Neural progenitor cell (in vitro differentiated cells): ENCODE measurements around the gene FHAD1. TPM values are rescaled to one million over a fixed set of nuclear protein-coding genes. Genes with fewer than 3 reads are reported as not detected.
A peak's percentile ranks its signal among the peaks of the same experiment; 100 is the strongest.

Source experiments
- DNase-seq: peaks from one replicate; pipeline ENCODE4 v3.0.0-alpha.2; 2016; ENCODE audit warnings: low spot score
- H2AFZ ChIP-seq: fragments of 200-600 bp; sonication (generic); replicated peaks from 2 replicates; pipeline ENCODE4 v1.6.1; 2016; ENCODE audit warnings: antibody characterized with exemption
- H3F3A ChIP-seq: fragments of 200-600 bp; sonication (generic); 2 replicates; pipeline ENCODE4 v1.6.1; 2016; ENCODE audit warnings: antibody characterized with exemption, low read depth
- H3K27ac ChIP-seq: fragments of 200-600 bp; sonication (generic); 2 replicates; pipeline ENCODE4 v1.5.1; 2016; ENCODE audit warnings: mild to moderate bottlenecking
- H3K27me3 ChIP-seq: fragments of 200-600 bp; sonication (generic); 2 replicates; pipeline ENCODE4 v1.6.1; 2016; ENCODE audit warnings: mild to moderate bottlenecking, moderate library complexity
- H3K36me3 ChIP-seq: fragments of 200-600 bp; sonication (generic); 2 replicates; pipeline ENCODE4 v1.5.1; 2016
- H3K4me1 ChIP-seq: fragments of 200-600 bp; sonication (generic); 2 replicates; pipeline ENCODE4 v1.6.1; 2016; ENCODE audit warnings: mixed run types
- H3K4me2 ChIP-seq: fragments of 200-600 bp; sonication (generic); 2 replicates; pipeline ENCODE4 v1.6.1; 2016
- H3K4me3 ChIP-seq: fragments of 200-600 bp; sonication (generic); 2 replicates; pipeline ENCODE4 v1.5.1; 2016
- H3K79me2 ChIP-seq: fragments of 200-600 bp; sonication (generic); 2 replicates; pipeline ENCODE4 v1.6.1; 2016; ENCODE audit warnings: low read depth
- H3K9ac ChIP-seq: fragments of 200-600 bp; sonication (generic); 2 replicates; pipeline ENCODE4 v1.6.1; 2016
- H3K9me3 ChIP-seq: fragments of 200-600 bp; sonication (generic); 2 replicates; pipeline ENCODE4 v1.5.1; 2016; ENCODE audit warnings: low read depth
- H4K20me1 ChIP-seq: fragments of 200-600 bp; sonication (generic); 2 replicates; pipeline ENCODE4 v1.6.1; 2016; ENCODE audit warnings: low read depth
- H3K27ac Mint-ChIP-seq: 3 replicates; pipeline ENCODE4 v1.8.0; 2021; ENCODE audit warnings: mixed read lengths
- H3K27me3 Mint-ChIP-seq: 2 replicates; pipeline ENCODE4 v1.8.0; 2022; ENCODE audit warnings: low read depth, mild to moderate bottlenecking, inconsistent platforms, moderate library complexity, mixed read lengths; ENCODE audit not compliant: insufficient read depth
- H3K36me3 Mint-ChIP-seq: 3 replicates; pipeline ENCODE4 v1.8.0; 2021; ENCODE audit warnings: mixed read lengths
- H3K4me1 Mint-ChIP-seq: 3 replicates; pipeline ENCODE4 v1.8.0; 2021; ENCODE audit warnings: mixed read lengths
- H3K4me3 Mint-ChIP-seq: 3 replicates; pipeline ENCODE4 v1.8.0; 2021; ENCODE audit warnings: mild to moderate bottlenecking, moderate library complexity, mixed read lengths
- H3K9me3 Mint-ChIP-seq: 3 replicates; pipeline ENCODE4 v1.8.0; 2020; ENCODE audit warnings: mixed read lengths
- EZH2 ChIP-seq: fragments of 200-600 bp; sonication (generic); IDR thresholded peaks from 2 replicates; pipeline ENCODE4 v1.6.1; 2017; ENCODE audit warnings: antibody characterized with exemption, mild to moderate bottlenecking, moderate library complexity
- EZH2phosphoT487 ChIP-seq: fragments of 200-600 bp; sonication (generic); IDR thresholded peaks from 2 replicates; pipeline ENCODE4 v1.6.1; 2017; ENCODE audit warnings: antibody characterized with exemption
- total RNA-seq: library from RNA; depleted of rRNA; stranded (reverse); fragments of >200 nt; gene quantifications from 2 replicates; pipeline ENCODE4 v1.2.3, GENCODE V29; 2015; ENCODE audit warnings: low replicate concordance
- TF ChIP-seq, protein P1 (sequence below): fragments of 200-600 bp; sonication (generic); IDR thresholded peaks from 2 replicates; pipeline ENCODE4 v1.5.1; 2017; ENCODE audit warnings: antibody characterized with exemption, mild to moderate bottlenecking

The FHAD1 gene
- total RNA-seq, 1 donor from 2014 or later, result 9.1 TPM

DNA sequence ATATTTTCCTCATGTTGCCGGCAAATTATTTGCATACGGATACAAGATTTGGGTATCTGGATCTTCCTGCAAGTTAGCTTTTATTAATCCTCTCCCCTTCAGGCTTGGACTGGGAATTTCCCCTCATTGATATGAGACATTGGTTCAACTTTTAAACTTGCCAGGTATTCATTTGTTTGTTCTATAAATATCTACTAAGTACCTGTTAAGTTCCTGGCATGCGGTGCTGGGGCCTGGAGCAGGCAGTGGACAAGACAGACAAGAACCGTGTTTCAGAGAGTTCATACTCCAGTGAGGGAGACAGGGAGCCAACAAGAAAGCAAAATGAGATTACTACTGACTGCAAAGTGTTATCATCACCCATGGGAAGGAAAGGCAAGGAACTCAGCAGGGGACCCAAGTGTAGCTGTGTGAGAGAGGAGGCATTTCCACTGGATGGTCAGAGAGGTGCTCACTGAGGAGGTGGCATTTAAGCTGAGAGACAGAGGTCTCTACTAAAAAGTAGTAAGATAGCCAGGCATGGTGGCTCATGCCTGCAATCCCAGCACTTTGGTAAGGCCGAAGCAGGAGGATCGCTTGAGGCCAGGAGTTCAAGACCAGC, 39.1 kb upstream of the FHAD1 start:
- H3K4me3 Mint-ChIP-seq, result no peak overlapping the region
- H2AFZ ChIP-seq, result no peak overlapping the region
- peaks cover 5% of the 10 kb centered on the region for H3K27me3 Mint-ChIP-seq
- no peak overlapping the region for H3K27ac ChIP-seq
- H3K9ac ChIP-seq, result no peak overlapping the region
- H3K4me3 ChIP-seq, result no peak overlapping the region
- H3K4me2 ChIP-seq, result no peak overlapping the region
- H4K20me1 ChIP-seq, result no peaks in the 10 kb centered on the region
- H3K9me3 ChIP-seq, result no peaks in the 10 kb centered on the region
- DNase-seq, result no peak
- TF ChIP-seq EZH2phosphoT487 (no peak), EZH2 (no peak)
- TF ChIP-seq, protein P1, sequence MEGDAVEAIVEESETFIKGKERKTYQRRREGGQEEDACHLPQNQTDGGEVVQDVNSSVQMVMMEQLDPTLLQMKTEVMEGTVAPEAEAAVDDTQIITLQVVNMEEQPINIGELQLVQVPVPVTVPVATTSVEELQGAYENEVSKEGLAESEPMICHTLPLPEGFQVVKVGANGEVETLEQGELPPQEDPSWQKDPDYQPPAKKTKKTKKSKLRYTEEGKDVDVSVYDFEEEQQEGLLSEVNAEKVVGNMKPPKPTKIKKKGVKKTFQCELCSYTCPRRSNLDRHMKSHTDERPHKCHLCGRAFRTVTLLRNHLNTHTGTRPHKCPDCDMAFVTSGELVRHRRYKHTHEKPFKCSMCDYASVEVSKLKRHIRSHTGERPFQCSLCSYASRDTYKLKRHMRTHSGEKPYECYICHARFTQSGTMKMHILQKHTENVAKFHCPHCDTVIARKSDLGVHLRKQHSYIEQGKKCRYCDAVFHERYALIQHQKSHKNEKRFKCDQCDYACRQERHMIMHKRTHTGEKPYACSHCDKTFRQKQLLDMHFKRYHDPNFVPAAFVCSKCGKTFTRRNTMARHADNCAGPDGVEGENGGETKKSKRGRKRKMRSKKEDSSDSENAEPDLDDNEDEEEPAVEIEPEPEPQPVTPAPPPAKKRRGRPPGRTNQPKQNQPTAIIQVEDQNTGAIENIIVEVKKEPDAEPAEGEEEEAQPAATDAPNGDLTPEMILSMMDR, result no peak
- H3K79me2 ChIP-seq, result no peaks in the 10 kb centered on the region
- peaks cover 35% of the 10 kb centered on the region for H3F3A ChIP-seq
- H3K27ac Mint-ChIP-seq, result peak overlapping the region; percentile 24
- no peaks in the 10 kb centered on the region for H3K36me3 Mint-ChIP-seq
- peaks cover 53% of the 10 kb centered on the region for H3K4me1 Mint-ChIP-seq
- H3K36me3 ChIP-seq, result no peaks in the 10 kb centered on the region
- H3K4me1 ChIP-seq, result peaks cover 31% of the 10 kb centered on the region
- no peaks in the 10 kb centered on the region for H3K27me3 ChIP-seq
- H3K9me3 Mint-ChIP-seq, result no peaks in the 10 kb centered on the region

- H3K4me1 Mint-ChIP-seq, result peaks cover 62% of the 10 kb centered on the region
These were observed 36.2 kb upstream of the FHAD1 start for GRCh38 chr1:15210651-15211375.

DNA sequence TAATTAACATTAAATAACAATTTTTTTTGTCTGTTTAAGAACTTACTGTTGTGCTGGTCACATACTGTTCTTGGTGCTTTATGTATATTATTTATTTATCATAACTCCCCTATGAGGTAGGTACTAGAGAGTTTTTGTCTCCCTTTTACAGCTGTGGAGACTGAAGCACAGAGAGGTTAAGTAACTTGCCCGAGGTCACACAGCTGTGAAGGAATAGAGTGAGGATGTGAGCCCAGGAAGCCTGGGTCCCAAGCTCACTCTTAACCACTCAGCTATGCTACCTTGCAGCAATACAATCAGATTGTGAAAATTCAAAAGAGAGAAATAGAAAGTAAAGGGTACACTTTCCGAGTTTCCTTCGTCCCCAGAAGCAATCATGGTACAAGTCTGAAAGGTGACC, 35.6 kb upstream of the FHAD1 start:
- H2AFZ ChIP-seq, result no peak overlapping the region
- H3K9ac ChIP-seq, result no peak overlapping the region
- no peak overlapping the region for H3K4me2 ChIP-seq
- no peaks in the 10 kb centered on the region for H3K36me3 ChIP-seq
- peaks cover 48% of the 10 kb centered on the region for H3K4me1 ChIP-seq
- no peak overlapping the region for H3K4me3 ChIP-seq
- H3F3A ChIP-seq, result peaks cover 53% of the 10 kb centered on the region
- H3K27me3 ChIP-seq, result no peaks in the 10 kb centered on the region
- Mint-ChIP-seq H3K27me3 (peaks cover 5% of the 10 kb centered on the region), H3K4me3 (no peak overlapping the region), H3K36me3 (no peaks in the 10 kb centered on the region), H3K4me1 (peaks cover 59% of the 10 kb centered on the region), H3K27ac (no peak overlapping the region), H3K9me3 (no peaks in the 10 kb centered on the region)
- H3K79me2 ChIP-seq, result no peaks in the 10 kb centered on the region
- TF ChIP-seq EZH2phosphoT487, result no peak
- TF ChIP-seq EZH2, result no peak
- TF ChIP-seq, protein P1, result no peak
- no peaks in the 10 kb centered on the region for H3K9me3 ChIP-seq
- no peaks in the 10 kb centered on the region for H4K20me1 ChIP-seq
- H3K27ac ChIP-seq, result no peak overlapping the region
- no peak for DNase-seq

More at GRCh38 chr1:15210651-15211375, 36.2 kb upstream of the FHAD1 start:
- H3K4me3 Mint-ChIP-seq, result no peak overlapping the region
- H3F3A ChIP-seq, result peaks cover 57% of the 10 kb centered on the region
- no peak overlapping the region for H3K4me3 ChIP-seq
- H3K27ac ChIP-seq, result no peak overlapping the region
- no peak overlapping the region for H3K9ac ChIP-seq
- TF ChIP-seq EZH2phosphoT487 (no peak), EZH2 (no peak)
- TF ChIP-seq, protein P1, result no peak
- no peak overlapping the region for H3K27ac Mint-ChIP-seq
- H3K27me3 ChIP-seq, result no peaks in the 10 kb centered on the region
- no peaks in the 10 kb centered on the region for H3K9me3 ChIP-seq
- H4K20me1 ChIP-seq, result no peaks in the 10 kb centered on the region
- no peak overlapping the region for H2AFZ ChIP-seq
- DNase-seq, result no peak
- no peak overlapping the region for H3K4me2 ChIP-seq
- peaks cover 51% of the 10 kb centered on the region for H3K4me1 ChIP-seq
- no peaks in the 10 kb centered on the region for H3K9me3 Mint-ChIP-seq
- H3K27me3 Mint-ChIP-seq, result peaks cover 5% of the 10 kb centered on the region
- no peaks in the 10 kb centered on the region for H3K36me3 Mint-ChIP-seq
- no peaks in the 10 kb centered on the region for H3K79me2 ChIP-seq
- H3K36me3 ChIP-seq, result no peaks in the 10 kb centered on the region
